Endometrial microvascular endothelial cells (primary cell): ENCODE data around the gene COL9A3. TPM values are rescaled to one million over a fixed set of nuclear protein-coding genes. Genes with fewer than 3 reads are reported as not detected.
"Not testable (repeated sequence)": the region's sequence is repeated elsewhere in the genome, so short reads cannot be mapped to it uniquely, and the experiment has no call there.

Experiments
- in situ Hi-C: cut with HindIII; loops from 2 replicates; pipeline ENCODE4 v1.10.0; 2017; ENCODE audit warnings: low sequenced_read_pairs, low pct_unique_long_range_greater_than_20kb; ENCODE audit errors: inconsistent ontology term
- total RNA-seq: library from RNA; depleted of rRNA; stranded (reverse); fragments of >200 nt; gene quantifications from one replicate; pipeline ENCODE4 v1.2.3, GENCODE V29; 2015; ENCODE audit errors: inconsistent ontology term

Gene COL9A3
- total RNA-seq, 1 donor from 2014 or later, result not detected

- in situ Hi-C loops, result no loop called here
Observed at GRCh38 chr20:62872184-62872847, 55.5 kb downstream of the COL9A3 start.

GRCh38 chr20:62872862-62873261 is 56.0 kb downstream of the COL9A3 start:
- in situ Hi-C loops, result no loop called here

DNA sequence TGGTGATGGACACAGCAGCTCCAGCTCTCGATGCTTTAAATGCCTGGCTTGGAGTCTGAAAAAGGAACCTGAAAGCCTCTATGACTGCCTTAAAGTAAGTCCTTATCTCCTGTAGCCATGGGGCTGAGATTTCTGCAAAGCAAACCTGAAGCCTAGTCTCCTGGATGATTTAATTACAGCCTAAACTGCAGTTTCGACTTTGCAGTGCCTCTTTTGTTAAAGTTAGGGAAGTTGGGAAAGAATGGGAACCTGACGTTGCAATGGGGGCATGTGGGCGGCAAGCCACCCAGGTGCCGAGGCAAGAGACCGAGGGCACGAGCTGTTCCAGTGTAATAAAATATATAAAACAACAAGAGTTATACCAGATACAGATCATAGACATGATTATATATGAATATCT is 56.4 kb downstream of the COL9A3 start:
- in situ Hi-C loops, result no loop called here

GRCh38 chr20:62873681-62874031 is 56.8 kb downstream of the COL9A3 start:
- in situ Hi-C loops, result not testable (repeated sequence)

- in situ Hi-C loops, result no loop called here
Observed at GRCh38 chr20:62874964-62875344, 58.1 kb downstream of the COL9A3 start.

DNA sequence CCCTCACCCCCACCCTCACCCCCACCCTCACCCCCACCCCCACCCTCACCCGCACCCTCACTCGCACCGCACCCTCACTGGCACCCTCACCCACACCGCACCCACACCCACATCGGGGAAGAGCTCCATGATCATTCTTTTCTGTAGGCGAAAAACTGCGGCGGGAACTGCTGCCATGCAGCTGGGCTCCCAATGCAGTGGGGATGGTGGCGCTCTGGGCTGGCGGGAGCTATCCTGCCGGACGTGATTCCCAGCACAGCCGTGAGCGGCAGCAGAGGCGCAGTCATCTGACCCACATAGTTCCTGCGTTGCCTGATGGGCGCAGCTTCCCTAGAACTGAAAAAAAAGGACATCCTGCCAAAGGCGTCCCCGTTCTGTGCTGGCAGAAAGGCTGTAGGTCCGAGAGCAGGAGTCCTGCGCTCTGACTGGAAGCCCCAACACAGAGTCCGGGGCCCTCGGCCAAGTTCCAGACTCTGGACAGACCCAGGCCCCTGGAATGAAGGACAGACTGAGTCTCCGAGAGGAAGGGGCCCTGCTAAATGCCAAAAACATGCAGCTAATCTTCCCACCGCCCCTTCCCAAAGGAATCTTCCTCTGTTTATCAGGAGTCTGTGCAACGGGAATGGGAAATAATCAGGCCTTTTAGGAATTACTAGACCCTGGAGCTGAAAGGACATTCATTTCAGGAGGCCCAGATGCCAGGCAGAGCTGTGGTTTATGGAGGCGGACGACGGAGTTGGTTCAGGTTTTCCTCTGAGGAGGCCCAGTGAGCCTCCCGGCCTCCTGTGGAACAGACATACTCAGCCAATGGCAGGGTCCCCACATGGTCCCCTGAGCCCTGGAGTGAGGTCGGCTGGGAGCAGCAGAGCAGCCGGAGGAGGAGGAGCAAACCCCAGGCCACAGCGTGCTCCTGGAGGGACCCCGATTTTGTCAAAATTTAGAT is 58.8 kb downstream of the COL9A3 start:
- in situ Hi-C loops, result no loop called here

DNA sequence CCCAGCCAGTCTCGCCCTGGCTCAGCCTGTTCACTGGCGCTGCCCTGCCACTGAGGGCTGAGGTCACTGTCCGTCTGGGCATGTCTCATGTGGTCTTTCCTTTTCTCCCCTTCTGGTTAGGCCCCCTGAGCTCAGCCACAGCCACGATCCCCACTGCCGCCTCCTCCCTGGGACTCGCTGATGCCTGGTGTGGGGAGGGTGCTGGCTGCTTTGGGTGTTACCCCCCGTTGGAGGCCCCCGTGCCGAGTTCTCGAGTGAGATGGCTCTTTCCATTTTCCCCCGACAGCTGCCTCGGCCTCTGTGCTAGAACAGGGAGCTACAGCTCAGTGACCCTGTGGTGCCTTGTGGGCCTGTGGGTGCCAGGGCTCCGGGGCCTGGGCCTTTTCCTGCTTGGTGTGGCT is 59.7 kb downstream of the COL9A3 start:
- in situ Hi-C loops, result no loop called here

GRCh38 chr20:62876902-62877816 is 60.3 kb downstream of the COL9A3 start:
- in situ Hi-C loops, result no loop called here

GRCh38 chr20:62878244-62879038 is 61.6 kb downstream of the COL9A3 start:
- in situ Hi-C loops, result no loop called here

DNA sequence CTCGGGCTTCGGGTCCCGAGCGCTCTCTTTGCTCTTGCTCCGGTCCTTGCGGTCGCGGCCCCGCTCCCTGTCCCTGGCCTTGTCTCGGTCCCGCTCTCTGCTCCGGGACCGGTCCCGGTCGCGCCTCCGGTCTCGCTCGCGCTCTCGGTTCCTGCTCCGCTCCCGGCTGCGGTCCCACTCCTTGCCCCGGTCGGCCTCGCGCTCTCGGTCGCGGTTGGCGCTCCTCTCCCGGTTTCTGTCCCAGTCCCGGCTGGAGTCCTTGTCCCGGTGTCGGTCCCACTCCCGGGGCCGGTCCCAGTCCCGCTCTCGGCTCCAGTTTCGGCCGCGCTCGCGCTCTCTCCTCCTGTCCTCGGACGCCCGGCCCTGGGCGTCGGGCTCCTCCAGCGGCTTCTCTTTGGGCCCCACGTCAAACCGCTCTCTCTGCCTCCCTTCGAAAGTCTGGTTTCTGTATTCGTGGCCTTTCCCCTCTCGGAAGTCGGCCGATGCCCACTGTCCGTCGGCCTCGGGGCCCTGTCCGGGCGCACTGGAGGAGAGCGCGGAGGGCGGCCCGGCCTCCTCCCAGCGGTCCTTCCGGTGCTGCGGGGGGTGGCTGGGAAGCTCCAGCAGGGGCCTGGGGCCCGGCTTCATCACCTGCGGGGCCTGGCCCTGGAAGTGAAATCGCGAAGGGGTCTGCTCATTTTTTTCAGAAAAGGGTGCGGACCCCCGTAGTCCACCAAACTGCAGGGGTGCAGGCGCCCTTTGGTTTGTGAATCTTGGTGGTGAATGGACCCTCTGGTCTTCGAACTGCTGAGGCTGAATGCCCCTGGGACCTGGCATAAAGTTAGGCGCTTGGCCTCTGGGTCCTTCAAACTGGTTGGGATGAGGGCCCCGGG is 62.7 kb downstream of the COL9A3 start:
- in situ Hi-C loops, result no loop called here

- in situ Hi-C loops, result no loop called here
Observed at GRCh38 chr20:62880147-62880934, 63.5 kb downstream of the COL9A3 start.

- in situ Hi-C loops, result no loop called here
Observed at GRCh38 chr20:62880935-62881661, 64.2 kb downstream of the COL9A3 start.

- in situ Hi-C loops, result no loop called here
Observed at GRCh38 chr20:62881662-62882395, 65.0 kb downstream of the COL9A3 start.

DNA sequence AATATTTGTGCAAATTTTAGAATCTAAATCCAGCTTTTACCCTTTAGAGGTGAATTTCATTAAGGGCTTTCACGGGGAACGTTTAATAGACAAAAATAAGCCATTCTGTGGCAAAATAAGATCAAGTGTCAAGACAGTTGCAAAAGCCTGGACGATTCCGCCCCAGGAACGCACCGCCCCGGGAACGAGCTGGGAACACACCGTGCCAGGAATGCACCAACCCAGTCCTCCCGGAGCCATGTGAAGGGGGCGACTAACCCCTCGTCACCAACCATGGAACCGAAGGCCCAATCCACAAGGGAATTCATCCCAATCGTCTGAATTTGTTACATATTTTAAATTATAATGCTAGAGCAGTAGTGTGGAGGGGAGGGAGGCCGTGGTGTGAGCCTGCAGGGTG is 65.6 kb downstream of the COL9A3 start:
- in situ Hi-C loops, result no loop called here

GRCh38 chr20:62884556-62884955 is 67.7 kb downstream of the COL9A3 start:
- in situ Hi-C loops, result no loop called here
